Glutamatergic neuron (in vitro differentiated cells): ENCODE data around the gene TMEM185B. TPM values are rescaled to one million over a fixed set of nuclear protein-coding genes. Genes with fewer than 3 reads are reported as not detected.

ENCODE experiments used
- DNase-seq: peaks from one replicate; pipeline ENCODE4 v3.0.0; 2022
- H3K27ac Mint-ChIP-seq: one replicate; pipeline ENCODE4 v1.8.0; 2020; ENCODE audit warnings: mild to moderate bottlenecking, mixed read lengths, inconsistent platforms; ENCODE audit not compliant: unreplicated experiment
- H3K27me3 Mint-ChIP-seq: one replicate; pipeline ENCODE4 v1.8.0; 2020; ENCODE audit warnings: mild to moderate bottlenecking, moderate library complexity, mixed read lengths, inconsistent platforms; ENCODE audit not compliant: unreplicated experiment
- H3K36me3 Mint-ChIP-seq: one replicate; pipeline ENCODE4 v1.8.0; 2020; ENCODE audit warnings: mild to moderate bottlenecking, mixed read lengths, inconsistent platforms; ENCODE audit not compliant: unreplicated experiment
- H3K4me1 Mint-ChIP-seq: one replicate; pipeline ENCODE4 v1.8.0; 2020; ENCODE audit warnings: mild to moderate bottlenecking, low read depth, mixed read lengths, inconsistent platforms; ENCODE audit not compliant: unreplicated experiment
- H3K4me3 Mint-ChIP-seq: one replicate; pipeline ENCODE4 v1.8.0; 2020; ENCODE audit warnings: mild to moderate bottlenecking, mixed read lengths, inconsistent platforms; ENCODE audit not compliant: unreplicated experiment
- H3K9me3 Mint-ChIP-seq: one replicate; pipeline ENCODE4 v1.8.0; 2020; ENCODE audit warnings: mild to moderate bottlenecking, moderate library complexity, mixed read lengths, inconsistent platforms; ENCODE audit not compliant: unreplicated experiment
- CTCF ChIP-seq: fragments of 200-600 bp; sonication (generic); IDR thresholded peaks from one replicate; pipeline ENCODE4 v1.5.0; 2021; ENCODE audit not compliant: partially characterized antibody, unreplicated experiment
- total RNA-seq: library from RNA; stranded (reverse); fragmentation: NEBNext Ultra II Directional; extraction: Animal tissue kit (Norgen Biotek cat#: 25700); gene quantifications from one replicate; pipeline ENCODE4 v1.2.1, GENCODE V29; 2021; ENCODE audit not compliant: unreplicated experiment

The TMEM185B gene
- total RNA-seq, 1 donor from 2014 or later: 12.3 TPM

- no peak for DNase-seq
- no peak for TF ChIP-seq CTCF
- no peak overlapping the region for H3K27ac Mint-ChIP-seq
- peaks cover 12% of the 10 kb centered on the region for H3K9me3 Mint-ChIP-seq
- no peak overlapping the region for H3K4me3 Mint-ChIP-seq
- peaks cover 5% of the 10 kb centered on the region for H3K36me3 Mint-ChIP-seq
- peaks cover 7% of the 10 kb centered on the region for H3K27me3 Mint-ChIP-seq
- peaks cover 12% of the 10 kb centered on the region for H3K4me1 Mint-ChIP-seq
These were observed 32.9 kb upstream of the TMEM185B start for GRCh38 chr2:120255986-120256650.

GRCh38 chr2:120255071-120255470 is 31.9 kb upstream of the TMEM185B start:
- Mint-ChIP-seq H3K4me3 (peak overlapping the region; percentile 27), H3K9me3 (peaks cover 10% of the 10 kb centered on the region), H3K4me1 (peaks cover 12% of the 10 kb centered on the region), H3K27ac (no peak overlapping the region), H3K36me3 (peaks cover 7% of the 10 kb centered on the region), H3K27me3 (peaks cover 10% of the 10 kb centered on the region)
- no peak for TF ChIP-seq CTCF
- DNase-seq: no peak

- Mint-ChIP-seq H3K36me3 (peaks cover 11% of the 10 kb centered on the region), H3K27me3 (peaks cover 13% of the 10 kb centered on the region), H3K4me1 (peaks cover 12% of the 10 kb centered on the region)
These were observed 31.0 kb upstream of the TMEM185B start for GRCh38 chr2:120254178-120254577.

GRCh38 chr2:120253021-120253882 is 30.1 kb upstream of the TMEM185B start:
- H3K27me3 Mint-ChIP-seq: peaks cover 13% of the 10 kb centered on the region
- DNase-seq: peak; percentile 84
- peaks cover 6% of the 10 kb centered on the region for H3K9me3 Mint-ChIP-seq
- H3K4me1 Mint-ChIP-seq: peaks cover 15% of the 10 kb centered on the region
- H3K27ac Mint-ChIP-seq: peak overlapping the region; percentile 43
- TF ChIP-seq CTCF: no peak
- H3K4me3 Mint-ChIP-seq: peak overlapping the region; percentile 96
- peaks cover 8% of the 10 kb centered on the region for H3K36me3 Mint-ChIP-seq

More at GRCh38 chr2:120254178-120254577, 31.0 kb upstream of the TMEM185B start:
- TF ChIP-seq CTCF: no peak
- no peak for DNase-seq
- Mint-ChIP-seq H3K4me3 (peak overlapping the region; percentile 96), H3K27ac (no peak overlapping the region), H3K9me3 (peaks cover 11% of the 10 kb centered on the region)
